ENCODE results near the gene TRHDE.
"Not testable (repeated sequence)": the region's sequence is repeated elsewhere in the genome, so short reads cannot be mapped to it uniquely, and the experiment has no call there.

Gene TRHDE

DNA sequence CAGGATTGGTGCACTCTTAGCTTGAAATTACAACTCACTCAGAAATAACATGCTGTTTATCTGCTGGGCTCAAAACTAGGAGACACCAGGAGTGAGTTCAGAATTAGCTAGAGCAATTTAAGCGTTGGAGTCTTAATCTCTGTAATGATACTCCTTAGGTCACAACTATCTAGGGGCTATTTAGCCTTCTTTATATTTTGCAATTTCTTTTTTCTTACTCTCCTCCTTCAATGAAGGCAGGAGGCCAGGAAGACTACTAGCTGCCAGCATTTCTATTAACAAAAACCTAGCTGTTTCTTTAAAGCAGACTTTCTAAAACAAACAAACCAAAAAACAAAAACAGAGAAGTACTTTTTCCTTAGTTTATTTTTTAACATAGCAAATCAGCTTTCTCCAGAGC lies 226.2 kb downstream of the TRHDE start:
- FAIRE-seq: no peak
- no peak for DNase-seq (ENCODE audit: insufficient read length, low spot score)

DNA sequence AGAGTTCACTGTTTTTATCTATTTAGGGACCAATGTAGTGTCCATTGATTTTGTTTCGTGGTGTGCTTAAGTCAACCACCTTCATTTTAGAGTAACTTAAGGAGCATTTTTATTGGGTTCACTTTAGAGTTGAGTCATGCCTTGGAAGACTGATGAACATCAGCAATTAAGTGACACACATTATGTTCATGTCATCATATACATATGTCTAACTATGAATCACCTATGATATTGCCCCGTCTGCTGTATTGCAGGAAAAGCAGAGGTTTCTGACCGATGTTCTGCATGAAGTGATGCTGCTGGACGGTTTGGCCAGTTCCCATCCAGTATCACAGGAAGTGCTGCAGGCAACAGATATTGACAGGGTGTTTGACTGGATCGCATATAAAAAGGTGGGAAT lies 227.1 kb downstream of the TRHDE start:
- FAIRE-seq: no peak
- DNase-seq (ENCODE audit: insufficient read length, low spot score): no peak

DNA sequence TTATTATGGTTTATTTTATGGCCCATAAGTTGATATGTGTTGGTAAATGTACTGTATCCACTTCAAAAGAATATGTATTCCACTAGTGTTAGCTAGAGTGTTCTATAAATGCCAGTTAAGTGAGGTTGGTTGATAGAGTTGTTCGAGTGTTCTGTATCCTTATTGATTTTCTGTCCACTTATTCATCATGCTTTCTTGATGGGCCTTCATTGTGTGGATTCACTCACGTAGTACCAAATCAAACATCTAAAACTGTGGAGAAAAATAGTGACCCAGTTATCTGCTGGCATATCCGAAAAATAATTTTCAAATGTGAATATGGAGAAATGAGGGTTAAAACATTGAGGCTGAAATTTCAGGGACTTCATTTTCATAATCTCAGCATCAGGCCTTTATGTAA lies 230.4 kb downstream of the TRHDE start:
- FAIRE-seq (no peak), DNase-seq (ENCODE audit: insufficient read length, low spot score) (no peak)

DNA sequence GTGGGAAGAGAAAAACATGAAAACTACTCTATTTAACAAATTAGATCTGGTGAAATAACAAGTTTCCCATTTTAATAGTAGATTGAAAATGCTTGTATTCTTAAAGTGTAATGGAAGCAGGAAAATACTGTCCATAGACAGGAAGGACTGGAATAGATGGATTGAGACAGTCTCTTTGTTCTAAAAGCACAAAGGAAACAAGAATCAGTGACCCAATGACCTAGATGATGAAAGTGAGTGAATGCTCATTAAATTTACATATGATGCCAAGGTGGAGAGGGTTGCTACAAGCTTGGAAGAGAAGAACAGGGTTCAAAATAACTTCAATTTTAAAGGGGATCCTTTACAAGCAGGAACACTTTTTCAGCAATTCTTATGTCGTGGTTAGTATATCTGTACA lies 233.1 kb downstream of the TRHDE start:
- DNase-seq (ENCODE audit: insufficient read length, low spot score) (no peak), FAIRE-seq (no peak)

DNA sequence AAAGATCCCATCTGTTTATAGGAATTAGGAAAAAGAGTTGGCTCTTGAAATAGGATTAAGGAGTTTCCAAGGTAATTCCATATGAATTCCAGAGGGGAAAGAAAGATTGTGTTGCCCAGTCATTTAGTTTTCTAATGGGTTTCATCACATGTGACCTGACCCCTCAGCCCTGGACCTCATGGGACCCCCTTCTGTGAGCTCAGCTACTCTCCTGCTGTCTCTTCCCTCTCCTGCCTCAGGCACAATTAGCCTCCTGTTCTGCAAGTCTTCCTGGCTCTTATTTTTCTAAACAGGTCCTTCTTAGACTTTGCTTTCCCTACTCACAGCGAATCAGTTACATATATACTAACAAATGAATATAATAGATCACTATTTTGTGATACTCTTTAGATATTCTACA lies 237.7 kb downstream of the TRHDE start:
- FAIRE-seq: no peak
- DNase-seq (ENCODE audit: insufficient read length, low spot score): no peak

DNA sequence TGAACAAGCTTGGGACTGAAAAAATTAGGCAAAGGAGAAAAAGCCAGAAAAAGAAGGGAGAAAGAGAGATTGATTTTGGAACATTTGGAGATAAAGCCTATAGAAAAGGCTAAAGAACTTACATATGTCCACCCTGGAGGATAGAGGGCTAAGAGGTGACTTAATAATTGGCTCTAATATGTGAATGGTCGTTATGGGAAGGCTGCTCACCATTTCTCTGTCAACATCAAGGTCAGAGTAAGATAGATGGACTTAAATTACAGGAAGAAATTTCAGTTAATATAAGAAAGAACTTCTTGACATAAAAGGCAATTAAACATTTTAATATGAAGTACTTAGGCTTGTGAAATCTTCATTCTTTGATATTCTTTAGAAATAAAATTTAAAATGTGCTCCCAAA lies 238.6 kb downstream of the TRHDE start:
- FAIRE-seq: no peak

DNA sequence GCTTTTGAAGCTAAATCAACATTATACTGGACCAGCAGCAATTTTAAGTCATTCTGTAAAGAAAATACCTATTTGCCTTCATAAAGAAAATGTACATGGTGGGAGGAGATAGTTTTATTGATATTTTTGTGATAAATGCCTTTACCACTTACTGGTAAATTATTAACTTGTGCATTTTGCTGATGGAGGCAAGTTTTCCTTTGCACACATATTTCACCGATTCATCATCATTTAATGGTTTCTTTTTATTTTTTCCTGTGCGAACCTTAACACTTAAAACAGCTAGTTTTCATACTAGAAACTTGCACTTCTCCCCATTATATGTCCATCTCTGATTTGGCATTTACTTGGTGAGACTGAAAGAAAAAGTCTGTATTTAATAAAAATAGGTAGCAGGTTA lies 239.3 kb downstream of the TRHDE start:
- FAIRE-seq: no peak
- DNase-seq (ENCODE audit: insufficient read length, low spot score): no peak

More for the DNA sequence above, 238.6 kb downstream of the TRHDE start:
- no peak for DNase-seq (ENCODE audit: insufficient read length, low spot score)

DNA sequence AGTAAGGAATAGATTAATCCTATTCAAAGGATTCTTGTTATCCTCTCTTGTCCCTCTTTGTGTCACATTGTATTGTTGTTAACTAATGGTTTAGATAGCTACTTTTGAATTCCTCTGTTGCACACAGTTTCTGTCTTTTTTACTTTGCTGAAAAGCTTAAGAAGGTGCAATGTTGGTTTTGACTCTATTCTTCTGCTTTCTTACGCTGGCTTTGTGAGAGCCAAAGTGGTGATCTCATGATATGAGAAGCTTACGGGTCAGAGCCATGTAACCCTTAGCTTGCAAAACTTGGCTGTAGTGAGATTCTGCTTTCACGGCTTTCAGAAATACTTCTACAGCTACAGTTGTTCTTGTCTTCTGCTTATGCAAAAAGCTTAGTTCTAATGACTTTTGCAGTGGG lies 239.7 kb downstream of the TRHDE start:
- no peak for DNase-seq (ENCODE audit: insufficient read length, low spot score)
- FAIRE-seq: no peak

DNA sequence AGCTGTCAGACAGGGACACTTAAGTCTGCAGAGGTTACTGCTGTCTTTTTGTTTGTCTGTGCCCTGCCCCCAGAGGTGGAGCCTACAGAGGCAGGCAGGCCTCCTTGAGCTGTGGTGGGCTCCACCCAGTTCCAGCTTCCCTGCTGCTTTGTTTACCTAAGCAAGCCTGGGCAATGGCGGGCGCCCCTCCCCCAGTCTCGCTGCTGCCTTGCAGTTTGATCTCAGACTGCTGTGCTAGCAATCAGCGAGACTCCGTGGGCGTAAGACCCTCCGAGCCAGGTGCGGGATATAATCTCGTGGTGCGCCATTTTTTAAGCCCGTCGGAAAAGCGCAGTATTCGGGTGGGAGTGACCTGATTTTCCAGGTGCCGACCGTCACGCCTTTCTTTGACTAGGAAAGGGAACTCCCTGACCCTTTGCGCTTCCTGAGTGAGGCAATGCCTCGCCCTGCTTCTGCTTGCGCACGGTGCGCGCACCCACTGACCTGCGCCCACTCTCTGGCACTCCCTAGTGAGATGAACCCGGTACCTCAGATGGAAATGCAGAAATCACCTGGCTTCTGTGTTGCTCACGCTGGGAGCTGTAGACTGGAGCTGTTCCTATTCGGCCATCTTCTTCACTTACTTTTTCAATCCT lies 248.0 kb downstream of the TRHDE start:
- FAIRE-seq: not testable (repeated sequence)

DNA sequence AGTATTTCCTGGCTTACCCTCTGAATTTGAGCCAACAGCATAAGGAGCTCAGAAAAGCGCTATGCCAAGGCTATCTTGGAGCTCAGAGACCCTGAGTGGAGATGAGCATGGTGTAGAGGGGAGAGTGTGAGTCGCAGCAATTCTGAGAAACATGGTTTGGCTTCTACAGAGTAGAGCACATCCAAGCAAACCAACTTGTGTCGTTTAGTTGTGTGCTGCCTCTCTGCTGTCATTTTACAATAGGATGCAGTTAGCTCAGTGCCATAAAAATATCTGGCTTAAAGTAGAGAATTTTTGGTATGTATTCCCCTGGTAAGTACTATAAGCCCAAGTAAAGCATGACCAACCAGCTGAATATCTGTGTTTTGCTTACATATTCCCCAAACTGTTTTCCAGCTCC lies 249.2 kb downstream of the TRHDE start:
- FAIRE-seq: no peak
- DNase-seq (ENCODE audit: insufficient read length, low spot score): no peak

More for the DNA sequence above, 248.0 kb downstream of the TRHDE start:
- not testable (repeated sequence) for DNase-seq (ENCODE audit: insufficient read length, low spot score)

DNA sequence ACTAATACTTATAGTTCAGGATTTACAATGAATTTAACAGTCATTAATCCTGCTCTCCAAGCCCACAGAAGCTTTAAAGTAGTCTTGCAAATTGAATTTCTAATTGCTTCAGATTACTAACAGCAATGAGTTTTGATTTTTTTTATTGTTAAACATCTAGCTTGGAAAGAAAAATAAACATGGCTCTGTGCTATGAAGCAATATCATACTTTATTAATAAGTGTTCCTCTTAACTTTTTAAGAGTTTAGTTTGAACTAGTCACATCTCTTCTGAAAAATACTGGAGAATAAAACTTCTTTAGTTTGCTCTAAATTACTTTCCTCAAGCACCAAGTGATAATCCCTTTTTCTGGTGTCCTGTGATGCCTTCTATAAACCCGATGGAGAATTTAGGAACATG lies 250.2 kb downstream of the TRHDE start:
- no peak for FAIRE-seq
- DNase-seq (ENCODE audit: insufficient read length, low spot score): no peak

DNA sequence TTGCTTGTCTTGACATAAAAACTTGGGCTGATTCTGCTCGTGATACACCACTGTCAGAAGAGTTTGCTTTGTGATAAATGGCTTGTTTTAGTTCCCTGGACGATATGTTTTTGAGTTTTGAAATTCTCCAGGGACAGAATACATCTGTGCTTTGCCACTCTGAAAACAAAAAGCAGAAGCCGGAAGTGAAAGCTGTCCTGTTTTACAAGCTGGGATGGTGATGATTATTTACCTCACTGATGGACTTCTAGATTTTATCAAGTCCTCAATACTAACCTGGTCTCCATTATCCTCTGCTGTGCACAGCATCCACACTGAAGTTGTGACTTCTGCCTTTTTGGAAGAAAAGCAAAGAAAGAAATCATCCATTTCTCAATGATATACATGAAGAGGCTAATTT lies 251.6 kb downstream of the TRHDE start:
- no peak for DNase-seq (ENCODE audit: insufficient read length, low spot score)
- no peak for FAIRE-seq

DNA sequence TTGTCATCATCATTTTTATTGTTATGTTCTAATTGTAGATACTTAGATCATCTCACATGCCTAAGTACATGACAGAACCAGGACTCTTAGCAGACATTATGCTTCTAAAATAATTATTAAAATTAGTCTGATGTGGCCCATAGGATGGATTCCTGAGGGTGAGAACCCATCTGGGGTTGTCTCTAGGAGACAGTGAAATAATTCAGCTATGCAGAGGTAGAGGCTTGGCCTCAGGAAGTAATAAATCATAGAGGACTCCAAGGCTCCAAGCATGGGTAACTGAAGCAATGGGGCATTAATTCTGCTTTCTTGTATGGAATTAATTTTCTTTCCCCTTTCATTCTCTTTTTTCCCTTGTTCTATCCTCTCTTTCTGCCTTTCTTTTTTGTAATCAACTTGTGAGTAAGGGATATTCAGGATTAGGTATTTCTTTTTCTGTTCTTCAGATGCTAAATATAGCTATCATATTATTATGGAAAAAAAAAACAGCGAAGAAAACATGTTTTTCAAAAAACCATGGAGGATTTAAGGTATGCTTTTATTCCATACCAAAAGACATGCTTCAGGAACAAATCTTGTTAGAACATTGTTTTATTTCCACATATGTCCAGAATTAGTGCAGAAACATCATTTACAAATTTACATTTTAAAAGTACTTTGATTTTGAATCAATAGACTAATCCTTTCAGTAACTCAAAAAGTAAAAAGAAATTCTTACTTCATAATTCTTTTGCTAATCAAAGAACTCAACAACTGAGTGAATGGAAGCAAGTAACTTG lies 263.2 kb downstream of the TRHDE start:
- DNase-seq (ENCODE audit: insufficient read length, low spot score) (no peak), FAIRE-seq (no peak)

DNA sequence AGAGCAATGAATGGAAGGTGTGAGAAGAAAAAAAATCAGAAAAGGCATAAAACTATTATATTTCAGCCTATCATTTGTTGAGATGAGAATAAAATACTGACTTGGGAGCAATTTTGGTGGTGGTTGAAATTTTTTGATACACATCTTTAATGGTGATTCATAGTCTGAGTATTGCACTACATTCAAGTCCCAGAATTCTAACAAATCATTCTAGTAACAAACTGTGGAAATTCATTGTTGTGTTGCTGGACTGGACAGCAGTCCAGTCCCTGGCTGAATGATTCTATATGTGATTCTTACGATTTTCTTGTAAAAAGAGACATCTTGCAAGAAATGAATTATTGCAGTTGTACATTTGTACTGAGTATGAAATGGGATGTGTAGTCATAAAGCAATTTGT lies 268.6 kb downstream of the TRHDE start:
- DNase-seq (ENCODE audit: insufficient read length, low spot score): no peak
- no peak for FAIRE-seq

DNA sequence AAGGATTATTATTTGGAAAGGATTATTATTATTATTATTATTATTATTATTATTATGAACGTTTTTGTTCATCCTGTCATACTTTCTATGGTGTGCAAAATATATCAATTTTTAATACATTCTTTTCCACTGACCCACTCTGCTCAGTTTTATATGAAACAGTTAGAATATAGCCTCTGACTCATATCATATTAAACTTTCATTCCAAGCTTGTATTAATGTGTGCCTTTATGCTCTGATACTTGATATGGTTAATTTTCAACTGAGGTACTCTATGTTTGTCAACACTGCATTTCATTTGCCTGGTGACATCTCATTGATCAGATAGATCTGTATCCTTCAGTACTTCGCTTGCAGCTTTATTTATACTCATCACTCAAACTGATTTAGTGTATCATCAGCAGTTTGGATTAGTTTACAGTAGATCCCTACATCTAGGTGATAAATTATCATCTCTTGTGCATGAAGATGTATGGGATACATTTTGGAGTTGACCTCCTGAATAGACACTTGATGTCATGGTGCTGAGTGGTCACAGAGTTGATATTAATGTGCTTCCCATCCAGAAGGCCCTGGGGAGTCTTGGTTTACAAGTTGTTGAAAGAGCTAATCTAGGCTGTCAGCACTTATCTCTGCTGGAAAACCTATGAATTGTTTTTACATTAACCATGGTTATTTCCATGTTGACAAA lies 271.8 kb downstream of the TRHDE start:
- FAIRE-seq: no peak

DNA sequence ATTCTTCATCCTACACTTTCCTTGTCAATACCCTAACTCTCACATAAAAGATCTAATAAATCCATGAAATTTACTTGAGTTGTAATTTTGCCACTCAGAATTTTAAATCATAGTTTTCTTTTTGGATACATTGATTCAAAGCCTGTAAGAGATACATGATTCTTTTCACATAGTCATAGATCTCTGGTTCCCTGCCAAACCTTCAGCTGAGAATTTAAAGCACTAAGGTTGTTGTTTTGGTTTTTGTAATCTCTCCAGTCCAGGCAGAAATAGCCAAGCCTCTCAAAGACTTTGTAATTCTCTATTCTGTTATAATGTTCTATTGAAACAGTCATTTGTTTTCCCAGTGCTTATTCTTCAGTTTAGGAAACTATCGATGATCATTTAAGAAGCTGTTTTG lies 273.9 kb downstream of the TRHDE start:
- DNase-seq (ENCODE audit: insufficient read length, low spot score): no peak
- FAIRE-seq: no peak

More for the DNA sequence above, 271.8 kb downstream of the TRHDE start:
- DNase-seq (ENCODE audit: insufficient read length, low spot score): no peak

DNA sequence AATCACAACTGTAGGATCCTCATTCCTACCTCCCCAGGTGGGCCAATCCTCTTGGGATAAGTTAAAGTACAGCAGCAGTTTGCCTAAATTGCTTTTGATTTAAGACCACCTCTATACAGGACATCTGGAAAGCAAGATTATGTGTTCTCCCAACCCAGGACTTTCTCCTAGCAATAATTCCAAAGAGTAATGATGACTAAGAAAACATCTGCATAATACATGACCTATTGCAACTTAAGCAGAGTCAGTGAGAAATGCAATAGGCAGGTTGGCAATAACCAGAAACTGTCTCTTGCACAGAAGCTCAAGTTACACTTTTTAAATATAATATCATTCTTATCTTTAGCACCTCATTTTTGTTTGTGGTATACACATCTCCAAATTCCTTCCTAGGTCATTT lies 275.4 kb downstream of the TRHDE start:
- DNase-seq (ENCODE audit: insufficient read length, low spot score) (no peak), FAIRE-seq (no peak)

DNA sequence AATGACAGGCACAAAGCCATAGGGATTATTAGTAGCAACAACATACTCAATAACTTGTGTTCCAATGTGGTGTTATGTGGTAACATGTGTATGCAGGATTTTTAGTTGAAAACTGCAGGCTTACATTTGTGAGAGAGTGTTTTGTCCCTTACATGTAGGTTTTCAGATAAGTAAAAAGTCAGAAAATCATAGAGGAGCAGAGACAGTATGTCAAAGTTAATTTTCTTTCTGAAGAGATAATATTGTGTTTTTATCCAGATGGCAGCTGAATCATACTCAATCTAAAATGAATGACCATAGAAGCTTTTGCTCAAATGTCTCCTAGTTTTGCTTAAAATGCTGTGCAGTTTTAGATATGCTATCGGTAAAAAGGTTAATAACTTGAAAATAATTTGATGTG lies 277.0 kb downstream of the TRHDE start:
- DNase-seq (ENCODE audit: insufficient read length, low spot score) (no peak), FAIRE-seq (no peak)

DNA sequence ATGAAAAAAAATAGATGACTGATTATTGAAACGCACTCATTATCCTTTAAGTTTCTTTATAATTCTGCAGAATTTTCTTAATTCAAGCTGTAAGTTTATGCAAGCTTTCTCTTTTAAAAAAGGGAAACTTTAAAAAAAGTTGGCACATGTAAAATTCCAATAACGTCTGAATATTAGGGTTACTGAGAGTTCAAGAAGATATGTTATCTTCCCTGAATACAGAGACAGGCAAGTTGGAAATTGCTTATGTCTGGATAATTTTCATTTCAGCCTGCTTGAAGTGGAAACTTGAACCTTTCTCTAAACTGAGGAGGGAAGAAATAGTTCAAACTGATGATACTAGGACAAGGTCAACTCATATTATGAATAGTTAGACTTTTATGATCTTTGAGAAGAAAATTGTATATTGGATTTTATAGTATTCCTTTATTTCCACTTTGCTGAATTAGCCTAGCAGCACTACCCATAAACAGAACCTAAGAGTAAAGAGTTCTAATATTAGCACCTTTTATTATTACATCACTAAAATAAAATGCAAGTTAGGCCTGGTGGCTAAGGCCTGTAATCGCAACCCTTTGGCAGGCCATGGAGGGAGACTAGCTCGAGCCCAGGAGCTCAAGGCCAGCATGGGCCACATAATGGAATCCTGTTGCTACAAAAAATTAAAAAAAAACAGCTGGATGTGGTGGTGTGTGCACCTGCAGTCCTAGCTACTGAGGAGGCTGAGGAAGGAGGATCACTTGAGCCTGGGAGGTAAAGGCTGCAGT lies 288.0 kb downstream of the TRHDE start:
- DNase-seq (ENCODE audit: insufficient read length, low spot score) (no peak), FAIRE-seq (no peak)

DNA sequence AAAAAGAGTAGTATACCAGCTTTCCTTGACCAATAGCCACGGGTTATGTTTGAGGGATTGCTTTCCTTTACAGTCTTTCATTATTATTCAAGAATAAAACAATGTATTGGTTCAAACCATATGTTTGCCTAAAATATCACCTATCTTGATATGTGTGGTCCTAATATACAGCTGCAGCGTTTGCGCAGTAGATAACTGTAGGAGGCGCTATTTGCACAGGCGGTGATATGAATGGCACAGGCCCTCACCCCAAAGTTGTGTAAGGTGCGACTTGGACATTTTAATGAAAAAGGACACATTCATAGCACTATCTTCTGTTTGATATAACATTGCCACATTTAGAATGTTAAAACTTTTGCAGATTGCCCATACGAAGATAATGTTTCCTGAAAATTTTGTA lies 298.4 kb downstream of the TRHDE start:
- FAIRE-seq (no peak), DNase-seq (ENCODE audit: insufficient read length, low spot score) (no peak)

DNA sequence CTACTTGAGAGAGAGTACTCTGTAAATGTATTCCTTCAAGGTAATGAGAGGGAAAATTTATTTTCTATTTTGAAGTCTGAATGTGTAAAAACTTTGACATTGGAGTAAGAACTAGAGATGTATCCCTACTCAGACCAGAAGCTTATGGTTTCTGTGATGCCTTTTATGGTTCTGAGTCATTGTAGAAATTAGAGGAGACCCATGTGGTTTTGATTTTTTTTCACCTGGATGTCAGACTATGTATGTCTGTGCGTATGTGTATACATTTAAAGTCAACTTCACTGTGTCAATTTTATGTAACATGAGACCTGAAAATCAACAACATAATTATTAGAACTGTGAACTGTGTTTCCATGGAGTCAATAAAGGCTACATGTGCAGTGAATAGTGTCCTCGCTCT lies 302.0 kb downstream of the TRHDE start:
- no peak for FAIRE-seq
- DNase-seq (ENCODE audit: insufficient read length, low spot score): no peak

All from GM19239 (cell line).